ENCODE data around the gene PTH1R.
A peak's percentile ranks its signal among the peaks of the same experiment; 100 is the strongest.

PTH1R gene

GRCh38 chr3:46892285-46893145 lies 15.0 kb downstream of the PTH1R start:
- Mint-ChIP-seq H3K36me3 (ENCODE audit: low read depth) (no peaks in the 10 kb centered on the region), H3K27ac (no peak overlapping the region), H3K4me1 (ENCODE audit: low read depth) (peaks cover 6% of the 10 kb centered on the region), H3K4me3 (peak overlapping the region; percentile 14), H3K27me3 (ENCODE audit: low read depth) (peaks cover 71% of the 10 kb centered on the region), H3K9me3 (no peaks in the 10 kb centered on the region)

GRCh38 chr3:46893146-46893748 lies 15.7 kb downstream of the PTH1R start:
- Mint-ChIP-seq H3K27me3 (ENCODE audit: low read depth) (peaks cover 71% of the 10 kb centered on the region), H3K4me3 (no peak overlapping the region)

GRCh38 chr3:46893763-46894162 lies 16.2 kb downstream of the PTH1R start:
- Mint-ChIP-seq H3K27me3 (ENCODE audit: low read depth) (peaks cover 74% of the 10 kb centered on the region), H3K27ac (no peak overlapping the region), H3K4me3 (no peak overlapping the region), H3K9me3 (no peaks in the 10 kb centered on the region), H3K36me3 (ENCODE audit: low read depth) (no peaks in the 10 kb centered on the region), H3K4me1 (ENCODE audit: low read depth) (peaks cover 6% of the 10 kb centered on the region)

More at GRCh38 chr3:46893146-46893748, 15.7 kb downstream of the PTH1R start:
- H3K4me1 Mint-ChIP-seq (ENCODE audit: low read depth): peaks cover 6% of the 10 kb centered on the region
- H3K27ac Mint-ChIP-seq: no peak overlapping the region
- H3K9me3 Mint-ChIP-seq: no peaks in the 10 kb centered on the region
- H3K36me3 Mint-ChIP-seq (ENCODE audit: low read depth): no peaks in the 10 kb centered on the region

GRCh38 chr3:46894256-46894655 lies 16.7 kb downstream of the PTH1R start:
- Mint-ChIP-seq H3K9me3 (no peaks in the 10 kb centered on the region), H3K27ac (no peak overlapping the region), H3K4me1 (ENCODE audit: low read depth) (peaks cover 8% of the 10 kb centered on the region), H3K36me3 (ENCODE audit: low read depth) (no peaks in the 10 kb centered on the region), H3K27me3 (ENCODE audit: low read depth) (peaks cover 73% of the 10 kb centered on the region), H3K4me3 (no peak overlapping the region)

GRCh38 chr3:46895204-46895660 lies 17.7 kb downstream of the PTH1R start:
- peaks cover 8% of the 10 kb centered on the region for H3K4me1 Mint-ChIP-seq (ENCODE audit: low read depth)
- H3K4me3 Mint-ChIP-seq: no peak overlapping the region
- peaks cover 69% of the 10 kb centered on the region for H3K27me3 Mint-ChIP-seq (ENCODE audit: low read depth)
- H3K36me3 Mint-ChIP-seq (ENCODE audit: low read depth): no peaks in the 10 kb centered on the region
- H3K27ac Mint-ChIP-seq: no peak overlapping the region
- H3K9me3 Mint-ChIP-seq: no peaks in the 10 kb centered on the region

- H3K27ac Mint-ChIP-seq: no peak overlapping the region
- peaks cover 8% of the 10 kb centered on the region for H3K4me1 Mint-ChIP-seq (ENCODE audit: low read depth)
- H3K4me3 Mint-ChIP-seq: no peak overlapping the region
- peaks cover 66% of the 10 kb centered on the region for H3K27me3 Mint-ChIP-seq (ENCODE audit: low read depth)
- H3K9me3 Mint-ChIP-seq: no peaks in the 10 kb centered on the region
- no peaks in the 10 kb centered on the region for H3K36me3 Mint-ChIP-seq (ENCODE audit: low read depth)
These were observed 18.2 kb downstream of the PTH1R start for GRCh38 chr3:46895761-46896160.

- H3K27ac Mint-ChIP-seq: no peak overlapping the region
- no peaks in the 10 kb centered on the region for H3K9me3 Mint-ChIP-seq
- peaks cover 8% of the 10 kb centered on the region for H3K4me1 Mint-ChIP-seq (ENCODE audit: low read depth)
- H3K27me3 Mint-ChIP-seq (ENCODE audit: low read depth): peaks cover 60% of the 10 kb centered on the region
- H3K36me3 Mint-ChIP-seq (ENCODE audit: low read depth): no peaks in the 10 kb centered on the region
- no peak overlapping the region for H3K4me3 Mint-ChIP-seq
These were observed 18.9 kb downstream of the PTH1R start for GRCh38 chr3:46896386-46896785.

GRCh38 chr3:46897031-46897430 lies 19.5 kb downstream of the PTH1R start:
- H3K27ac Mint-ChIP-seq: no peak overlapping the region
- no peaks in the 10 kb centered on the region for H3K9me3 Mint-ChIP-seq
- no peak overlapping the region for H3K4me3 Mint-ChIP-seq
- H3K4me1 Mint-ChIP-seq (ENCODE audit: low read depth): peaks cover 8% of the 10 kb centered on the region
- peaks cover 53% of the 10 kb centered on the region for H3K27me3 Mint-ChIP-seq (ENCODE audit: low read depth)
- H3K36me3 Mint-ChIP-seq (ENCODE audit: low read depth): no peaks in the 10 kb centered on the region

- Mint-ChIP-seq H3K4me1 (ENCODE audit: low read depth) (peaks cover 8% of the 10 kb centered on the region), H3K4me3 (no peak overlapping the region), H3K27me3 (ENCODE audit: low read depth) (peaks cover 45% of the 10 kb centered on the region), H3K9me3 (no peaks in the 10 kb centered on the region), H3K27ac (no peak overlapping the region), H3K36me3 (ENCODE audit: low read depth) (no peaks in the 10 kb centered on the region)
These were observed 20.4 kb downstream of the PTH1R start for GRCh38 chr3:46897829-46898320.

- H3K27ac Mint-ChIP-seq: no peak overlapping the region
- H3K4me1 Mint-ChIP-seq (ENCODE audit: low read depth): peaks cover 8% of the 10 kb centered on the region
- H3K4me3 Mint-ChIP-seq: no peak overlapping the region
- no peaks in the 10 kb centered on the region for H3K36me3 Mint-ChIP-seq (ENCODE audit: low read depth)
- no peaks in the 10 kb centered on the region for H3K9me3 Mint-ChIP-seq
- peaks cover 39% of the 10 kb centered on the region for H3K27me3 Mint-ChIP-seq (ENCODE audit: low read depth)
These were observed 21.0 kb downstream of the PTH1R start for GRCh38 chr3:46898321-46899150.

GRCh38 chr3:46899151-46900006 lies 21.9 kb downstream of the PTH1R start:
- H3K4me1 Mint-ChIP-seq (ENCODE audit: low read depth): peaks cover 5% of the 10 kb centered on the region
- H3K9me3 Mint-ChIP-seq: no peaks in the 10 kb centered on the region
- peaks cover 33% of the 10 kb centered on the region for H3K27me3 Mint-ChIP-seq (ENCODE audit: low read depth)

GRCh38 chr3:46900007-46900292 lies 22.4 kb downstream of the PTH1R start:
- no peak overlapping the region for H3K27ac Mint-ChIP-seq
- no peaks in the 10 kb centered on the region for H3K36me3 Mint-ChIP-seq (ENCODE audit: low read depth)
- no peaks in the 10 kb centered on the region for H3K9me3 Mint-ChIP-seq
- peaks cover 30% of the 10 kb centered on the region for H3K27me3 Mint-ChIP-seq (ENCODE audit: low read depth)
- peaks cover 5% of the 10 kb centered on the region for H3K4me1 Mint-ChIP-seq (ENCODE audit: low read depth)
- H3K4me3 Mint-ChIP-seq: no peak overlapping the region

More at GRCh38 chr3:46899151-46900006, 21.9 kb downstream of the PTH1R start:
- Mint-ChIP-seq H3K4me3 (no peak overlapping the region), H3K27ac (no peak overlapping the region), H3K36me3 (ENCODE audit: low read depth) (no peaks in the 10 kb centered on the region)

- no peaks in the 10 kb centered on the region for H3K9me3 Mint-ChIP-seq
- H3K4me3 Mint-ChIP-seq: no peak overlapping the region
- peaks cover 26% of the 10 kb centered on the region for H3K27me3 Mint-ChIP-seq (ENCODE audit: low read depth)
- H3K27ac Mint-ChIP-seq: no peak overlapping the region
- H3K4me1 Mint-ChIP-seq (ENCODE audit: low read depth): peaks cover 2% of the 10 kb centered on the region
- no peaks in the 10 kb centered on the region for H3K36me3 Mint-ChIP-seq (ENCODE audit: low read depth)
These were observed 22.8 kb downstream of the PTH1R start for GRCh38 chr3:46900356-46900755.

GRCh38 chr3:46901061-46901460 lies 23.5 kb downstream of the PTH1R start:
- H3K4me3 Mint-ChIP-seq: no peak overlapping the region

More at GRCh38 chr3:46901061-46901460, 23.5 kb downstream of the PTH1R start:
- H3K9me3 Mint-ChIP-seq: no peaks in the 10 kb centered on the region
- peaks cover 21% of the 10 kb centered on the region for H3K27me3 Mint-ChIP-seq (ENCODE audit: low read depth)
- no peak overlapping the region for H3K27ac Mint-ChIP-seq
- H3K4me1 Mint-ChIP-seq (ENCODE audit: low read depth): peaks cover 2% of the 10 kb centered on the region
- no peaks in the 10 kb centered on the region for H3K36me3 Mint-ChIP-seq (ENCODE audit: low read depth)
